Colonic mucosa (tissue), 4 donors: ENCODE data around the gene PDE6H. TPM values are rescaled to one million over a fixed set of nuclear protein-coding genes. Genes with fewer than 3 reads are reported as not detected.

Source experiments
- DNase-seq: peaks from one replicate; pipeline ENCODE4 v3.0.0-alpha.2; 2020
- H3K27ac ChIP-seq: fragments of 200-600 bp; one replicate; pipeline ENCODE4 v1.8.0; 2021
- H3K27me3 ChIP-seq: fragments of 200-600 bp; one replicate; pipeline ENCODE4 v1.8.0; 2021
- H3K36me3 ChIP-seq: fragments of 200-600 bp; one replicate; pipeline ENCODE4 v1.8.0; 2021
- H3K4me1 ChIP-seq: fragments of 200-600 bp; one replicate; pipeline ENCODE4 v1.8.0; 2021; ENCODE audit warnings: mild to moderate bottlenecking
- H3K4me3 ChIP-seq: fragments of 200-600 bp; one replicate; pipeline ENCODE4 v1.8.0; 2021
- H3K9ac ChIP-seq, 2 donors: one replicate each; pipeline ENCODE4 v1.7.0; 2013; ENCODE audit warnings: control low read depth in 2 of 2, low read depth in 2 of 2, low read length in 2 of 2
- H3K9me3 ChIP-seq: fragments of 200-600 bp; one replicate; pipeline ENCODE4 v1.8.0; 2021
- intact Hi-C: fragments of 100-400 bp; cut with DNase I; formaldehyde crosslinking; loops from one replicate; pipeline ENCODE4 v1.14.1; 2022
- total RNA-seq, 2 donors: library from RNA; stranded (reverse); fragmentation: NEBNext Ultra II Directional in 1 of 2; extraction: Animal tissue kit (Norgen Biotek cat#: 25700) in 1 of 2; gene quantifications; one replicate each; pipeline ENCODE4 v1.2.1, GENCODE V29; 2021
- TF ChIP-seq, protein P1 (sequence below): fragments of 200-600 bp; IDR thresholded peaks from one replicate; pipeline ENCODE4 v1.8.0; 2022; ENCODE audit warnings: antibody characterized with exemption, mild to moderate bottlenecking
- donor health status: healthy.
- donor health status: DM: no; HTN: no; CAD: no.
- donor health status: DM: no; HTN: no; CAD: no.

Gene PDE6H
- total RNA-seq, 2 donors from 2014 or later, result not detected

DNA sequence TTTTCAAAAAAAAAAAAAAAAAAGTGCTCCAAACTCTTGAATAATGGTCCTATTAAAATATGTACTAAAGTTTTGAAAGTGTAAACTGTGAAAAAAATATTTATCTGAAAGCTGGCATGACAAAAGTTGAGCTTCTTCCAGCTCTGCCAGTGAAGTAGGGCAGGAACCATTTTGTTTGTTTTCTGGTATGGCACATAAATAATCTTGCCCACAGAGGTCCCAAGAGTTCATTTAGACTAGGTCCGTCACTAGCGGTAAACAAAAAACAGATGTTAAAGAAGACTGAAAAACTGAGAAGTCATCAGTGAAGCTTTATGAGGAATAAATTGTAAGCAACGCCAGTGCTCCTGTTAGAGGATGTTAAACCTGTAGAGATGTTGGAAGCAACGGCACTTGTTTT, 41.5 kb upstream of the PDE6H start:
- Histone ChIP-seq H3K27ac (no peak overlapping the region), H3K9ac (no peak overlapping the region), H3K4me1 (no peaks in the 10 kb centered on the region), H3K4me3 (no peak overlapping the region), H3K36me3 (no peaks in the 10 kb centered on the region), H3K27me3 (no peaks in the 10 kb centered on the region), H3K9me3 (no peaks in the 10 kb centered on the region)
- TF ChIP-seq, protein P1, sequence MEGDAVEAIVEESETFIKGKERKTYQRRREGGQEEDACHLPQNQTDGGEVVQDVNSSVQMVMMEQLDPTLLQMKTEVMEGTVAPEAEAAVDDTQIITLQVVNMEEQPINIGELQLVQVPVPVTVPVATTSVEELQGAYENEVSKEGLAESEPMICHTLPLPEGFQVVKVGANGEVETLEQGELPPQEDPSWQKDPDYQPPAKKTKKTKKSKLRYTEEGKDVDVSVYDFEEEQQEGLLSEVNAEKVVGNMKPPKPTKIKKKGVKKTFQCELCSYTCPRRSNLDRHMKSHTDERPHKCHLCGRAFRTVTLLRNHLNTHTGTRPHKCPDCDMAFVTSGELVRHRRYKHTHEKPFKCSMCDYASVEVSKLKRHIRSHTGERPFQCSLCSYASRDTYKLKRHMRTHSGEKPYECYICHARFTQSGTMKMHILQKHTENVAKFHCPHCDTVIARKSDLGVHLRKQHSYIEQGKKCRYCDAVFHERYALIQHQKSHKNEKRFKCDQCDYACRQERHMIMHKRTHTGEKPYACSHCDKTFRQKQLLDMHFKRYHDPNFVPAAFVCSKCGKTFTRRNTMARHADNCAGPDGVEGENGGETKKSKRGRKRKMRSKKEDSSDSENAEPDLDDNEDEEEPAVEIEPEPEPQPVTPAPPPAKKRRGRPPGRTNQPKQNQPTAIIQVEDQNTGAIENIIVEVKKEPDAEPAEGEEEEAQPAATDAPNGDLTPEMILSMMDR, result no peak
- DNase-seq, result no peak
- intact Hi-C loops, result no loop called here

DNA sequence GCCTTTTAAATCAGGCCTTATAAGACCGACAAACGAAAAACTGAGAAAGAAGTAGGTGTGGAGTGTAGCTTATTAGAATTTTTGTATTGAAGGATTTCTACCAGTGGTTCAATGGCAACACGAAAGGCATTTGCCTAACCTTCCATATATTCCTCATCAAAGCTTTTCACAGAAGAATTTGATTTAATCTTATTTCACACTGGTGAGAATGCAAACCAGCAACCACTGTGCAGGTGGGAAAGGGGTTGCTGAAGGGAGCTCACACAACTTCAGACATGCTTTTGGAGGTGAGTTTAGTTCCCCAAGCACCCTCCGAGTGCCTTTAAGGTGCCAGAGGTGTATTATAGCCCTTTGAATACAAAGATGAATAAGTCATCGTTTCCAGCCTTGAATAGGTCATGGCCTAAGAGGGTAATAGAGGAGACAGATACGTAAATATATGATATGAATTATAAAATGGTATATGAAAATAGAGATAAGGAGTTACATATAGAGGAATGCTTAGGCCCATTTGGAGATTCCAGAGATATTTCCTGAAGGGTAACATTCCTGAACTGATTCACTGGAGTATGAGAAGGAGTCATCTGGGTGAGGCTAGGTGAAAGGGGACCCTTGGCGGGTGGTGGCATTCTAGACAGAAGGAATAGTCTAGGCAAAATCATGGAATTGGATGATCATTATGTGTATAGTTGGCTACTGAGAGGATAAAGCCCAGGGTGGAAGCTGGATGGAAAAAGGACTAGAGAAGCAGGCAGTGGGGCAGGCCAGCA, 40.9 kb upstream of the PDE6H start:
- H3K27me3 ChIP-seq, result no peaks in the 10 kb centered on the region
- no peak overlapping the region for H3K9ac ChIP-seq
- no peak overlapping the region for H3K27ac ChIP-seq
- no peaks in the 10 kb centered on the region for H3K4me1 ChIP-seq
- intact Hi-C loops, result no loop called here
- H3K36me3 ChIP-seq, result no peaks in the 10 kb centered on the region
- H3K4me3 ChIP-seq, result no peak overlapping the region
- no peak for DNase-seq
- H3K9me3 ChIP-seq, result no peaks in the 10 kb centered on the region
- TF ChIP-seq, protein P1, result no peak

GRCh38 chr12:14934511-14934910, 38.3 kb upstream of the PDE6H start:
- intact Hi-C loops, result no loop called here
- TF ChIP-seq, protein P1, result no peak
- H3K27me3 ChIP-seq, result no peaks in the 10 kb centered on the region
- H3K9ac ChIP-seq, result no peak overlapping the region
- no peaks in the 10 kb centered on the region for H3K4me1 ChIP-seq
- H3K9me3 ChIP-seq, result no peaks in the 10 kb centered on the region
- DNase-seq, result no peak
- H3K36me3 ChIP-seq, result no peaks in the 10 kb centered on the region
- H3K4me3 ChIP-seq, result no peak overlapping the region
- H3K27ac ChIP-seq, result peak overlapping the region; percentile 46

DNA sequence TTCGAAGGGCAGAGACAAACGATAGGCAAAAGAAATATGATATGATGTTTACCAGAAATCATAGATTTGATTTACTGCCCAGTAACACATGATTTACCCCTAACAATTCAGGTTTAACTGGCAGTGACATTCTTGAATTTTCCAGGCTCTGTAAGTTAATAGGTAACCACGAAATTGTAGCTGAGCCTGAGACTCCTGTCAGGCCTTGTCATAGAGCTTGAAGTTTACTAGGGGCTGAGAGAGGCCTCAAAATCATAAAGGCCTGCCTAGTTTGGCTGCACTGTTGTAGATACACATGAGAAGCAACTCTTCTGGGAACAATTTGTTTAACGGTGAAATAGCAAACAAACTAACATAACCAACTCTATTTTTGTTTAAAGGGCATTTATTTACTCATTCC, 37.8 kb upstream of the PDE6H start:
- TF ChIP-seq, protein P1, result no peak
- no peaks in the 10 kb centered on the region for H3K4me1 ChIP-seq
- H3K4me3 ChIP-seq, result no peak overlapping the region
- H3K27ac ChIP-seq, result peak overlapping the region; percentile 46
- H3K9me3 ChIP-seq, result no peaks in the 10 kb centered on the region
- no peaks in the 10 kb centered on the region for H3K27me3 ChIP-seq
- intact Hi-C loops, result no loop called here
- no peaks in the 10 kb centered on the region for H3K36me3 ChIP-seq
- DNase-seq, result peak; percentile 48
- no peak overlapping the region for H3K9ac ChIP-seq

GRCh38 chr12:14936224-14936861, 36.5 kb upstream of the PDE6H start:
- DNase-seq, result no peak
- TF ChIP-seq, protein P1, result no peak
- intact Hi-C loops, result no loop called here
- H3K27ac ChIP-seq, result no peak overlapping the region
- no peaks in the 10 kb centered on the region for H3K4me1 ChIP-seq
- H3K27me3 ChIP-seq, result no peaks in the 10 kb centered on the region
- no peak overlapping the region for H3K9ac ChIP-seq
- no peak overlapping the region for H3K4me3 ChIP-seq
- H3K36me3 ChIP-seq, result no peaks in the 10 kb centered on the region
- no peaks in the 10 kb centered on the region for H3K9me3 ChIP-seq
